Astrocyte of the spinal cord (primary cell): ENCODE results near the gene PSMB7.

Source experiments
- DNase-seq: peaks from one replicate; pipeline ENCODE4 v3.0.0; 2011; ENCODE audit warnings: low read depth, low spot score
- H3K4me3 ChIP-seq: 2 replicates; pipeline ENCODE4 v1.5.1; 2011; ENCODE audit warnings: low read depth, mild to moderate bottlenecking, low read length, moderate library complexity
- in situ Hi-C: cut with HindIII; loops from 2 replicates; pipeline ENCODE4 v1.10.0; 2017; ENCODE audit warnings: low sequenced_read_pairs
- TF ChIP-seq, protein P1 (sequence below): IDR thresholded peaks from 2 replicates; pipeline ENCODE4 v1.5.1; 2012; ENCODE audit warnings: low read depth, mild to moderate bottlenecking, low read length, inconsistent platforms

The PSMB7 gene

DNA sequence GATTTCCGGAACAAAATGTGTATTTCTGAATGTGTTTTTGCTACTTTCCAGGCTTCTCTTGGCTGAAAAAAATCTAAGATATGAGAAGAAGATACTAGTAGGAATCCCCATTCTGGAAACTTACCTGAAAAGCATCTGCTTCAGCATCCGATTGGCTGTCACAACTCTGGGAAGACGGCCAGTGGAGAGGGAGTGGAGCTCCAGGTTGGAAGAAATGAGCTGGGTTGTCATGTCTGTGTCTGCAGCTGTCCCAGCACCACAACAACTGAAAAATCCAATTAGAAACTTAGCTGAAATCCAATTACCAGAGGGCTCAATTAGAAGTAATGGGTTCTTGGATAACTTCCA, 3.0 kb downstream of the PSMB7 start:
- in situ Hi-C loops: no loop called here
- TF ChIP-seq, protein P1, sequence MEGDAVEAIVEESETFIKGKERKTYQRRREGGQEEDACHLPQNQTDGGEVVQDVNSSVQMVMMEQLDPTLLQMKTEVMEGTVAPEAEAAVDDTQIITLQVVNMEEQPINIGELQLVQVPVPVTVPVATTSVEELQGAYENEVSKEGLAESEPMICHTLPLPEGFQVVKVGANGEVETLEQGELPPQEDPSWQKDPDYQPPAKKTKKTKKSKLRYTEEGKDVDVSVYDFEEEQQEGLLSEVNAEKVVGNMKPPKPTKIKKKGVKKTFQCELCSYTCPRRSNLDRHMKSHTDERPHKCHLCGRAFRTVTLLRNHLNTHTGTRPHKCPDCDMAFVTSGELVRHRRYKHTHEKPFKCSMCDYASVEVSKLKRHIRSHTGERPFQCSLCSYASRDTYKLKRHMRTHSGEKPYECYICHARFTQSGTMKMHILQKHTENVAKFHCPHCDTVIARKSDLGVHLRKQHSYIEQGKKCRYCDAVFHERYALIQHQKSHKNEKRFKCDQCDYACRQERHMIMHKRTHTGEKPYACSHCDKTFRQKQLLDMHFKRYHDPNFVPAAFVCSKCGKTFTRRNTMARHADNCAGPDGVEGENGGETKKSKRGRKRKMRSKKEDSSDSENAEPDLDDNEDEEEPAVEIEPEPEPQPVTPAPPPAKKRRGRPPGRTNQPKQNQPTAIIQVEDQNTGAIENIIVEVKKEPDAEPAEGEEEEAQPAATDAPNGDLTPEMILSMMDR: no peak
- no peak overlapping the region for H3K4me3 ChIP-seq
- DNase-seq: no peak

DNA sequence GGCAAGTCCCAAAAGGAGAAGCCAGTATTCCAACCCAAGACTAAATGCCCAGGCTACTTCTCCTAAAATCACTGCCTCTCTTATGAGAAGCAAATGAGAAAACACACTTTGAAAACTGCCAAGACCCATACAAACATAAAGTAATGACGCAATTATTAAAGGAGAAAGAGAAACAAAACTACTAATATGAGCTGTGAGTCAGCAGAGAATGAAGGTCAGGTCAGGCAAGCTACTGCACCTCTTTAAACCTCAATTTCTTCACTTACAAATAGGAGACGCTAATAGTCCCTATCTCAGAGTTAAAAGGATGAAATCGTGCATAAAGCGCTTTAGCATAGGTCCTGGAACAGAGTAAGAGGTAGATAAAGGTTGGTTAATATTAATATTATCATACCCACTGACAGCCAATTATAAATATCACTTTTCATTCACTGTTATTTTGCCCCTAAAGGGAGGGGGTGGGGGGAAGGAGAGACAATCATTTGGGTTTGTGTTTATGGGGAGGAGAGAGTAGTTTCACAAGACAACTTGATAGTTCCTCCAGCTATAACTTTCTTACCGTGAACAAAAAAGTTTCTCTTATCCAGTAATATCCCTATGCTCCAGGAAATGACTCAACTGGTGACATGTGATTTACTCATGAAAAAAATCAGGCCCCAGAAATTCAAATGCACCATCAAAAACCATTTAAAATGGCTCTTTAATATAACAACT, 3.6 kb downstream of the PSMB7 start:
- TF ChIP-seq, protein P1: no peak
- no peak overlapping the region for H3K4me3 ChIP-seq
- in situ Hi-C loops: no loop called here
- DNase-seq: peak; percentile 76

DNA sequence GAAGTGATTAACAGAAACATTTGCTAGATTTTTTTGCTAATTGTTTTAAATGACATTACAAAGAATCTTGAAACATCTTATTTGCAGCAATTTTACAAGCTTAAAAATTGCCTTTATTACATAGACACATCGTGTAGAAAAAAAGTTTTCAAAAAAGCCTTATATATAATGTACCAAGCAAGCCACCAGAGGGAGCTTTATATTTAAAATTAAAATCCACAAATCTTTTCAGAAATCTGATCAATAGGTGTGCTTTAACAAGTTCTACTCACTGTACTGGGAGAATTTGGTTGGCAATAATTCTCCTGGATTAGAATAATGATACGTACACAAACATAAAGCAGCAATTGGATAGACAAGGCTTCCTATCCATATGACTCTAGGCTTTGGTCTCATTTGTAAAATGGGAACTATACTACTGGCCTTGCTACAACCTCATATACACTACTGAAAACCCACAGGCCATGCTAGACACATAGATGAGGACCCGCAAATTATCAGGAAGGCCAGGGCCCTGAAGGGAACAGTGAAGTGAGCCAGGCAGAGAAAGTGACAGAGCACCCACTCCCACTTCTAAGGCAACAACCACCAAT, 4.8 kb downstream of the PSMB7 start:
- H3K4me3 ChIP-seq: no peak overlapping the region
- in situ Hi-C loops: no loop called here
- peak; percentile 33 for DNase-seq
- TF ChIP-seq, protein P1: no peak

DNA sequence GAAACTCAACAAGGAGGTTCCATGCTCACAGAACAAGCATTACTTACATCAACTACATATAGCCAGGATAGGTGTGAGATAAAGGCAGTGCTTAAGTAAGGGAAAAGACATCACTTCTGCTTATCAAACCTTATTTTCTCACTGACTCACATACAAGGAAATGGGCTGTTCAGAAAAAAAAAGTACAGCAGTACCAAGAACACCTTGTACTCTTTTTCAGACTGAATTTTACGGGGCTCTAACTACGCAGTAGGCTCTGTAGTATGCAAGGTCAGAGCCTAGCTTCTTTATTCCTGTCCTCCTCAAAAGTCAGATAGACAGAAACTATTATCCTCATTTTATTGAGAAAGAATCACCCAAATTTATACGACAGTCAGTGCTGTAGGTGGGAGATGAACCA, 5.8 kb downstream of the PSMB7 start:
- in situ Hi-C loops: no loop called here
- TF ChIP-seq, protein P1: no peak
- no peak for DNase-seq
- no peak overlapping the region for H3K4me3 ChIP-seq

DNA sequence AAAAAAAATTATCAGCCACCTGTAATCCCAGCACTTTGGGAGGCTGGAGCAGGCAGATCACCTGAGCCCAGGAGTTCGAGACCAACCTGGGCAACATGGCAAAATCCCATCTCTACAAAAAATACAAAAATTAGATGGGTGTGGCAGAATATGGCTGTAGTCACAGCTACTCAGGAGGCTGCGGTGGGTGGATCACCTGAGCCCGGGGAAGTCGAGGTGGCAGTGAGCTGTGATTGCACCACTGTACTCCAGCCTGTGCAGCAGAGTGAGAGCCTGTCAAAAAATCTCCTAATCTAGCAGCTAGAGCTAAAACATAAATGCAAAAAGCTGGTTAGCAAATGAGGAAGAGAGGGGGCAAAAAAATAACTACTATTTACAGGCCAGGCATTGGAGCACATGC, 12.0 kb downstream of the PSMB7 start:
- in situ Hi-C loops: no loop called here
- TF ChIP-seq, protein P1: no peak
- DNase-seq: no peak
- no peak overlapping the region for H3K4me3 ChIP-seq

DNA sequence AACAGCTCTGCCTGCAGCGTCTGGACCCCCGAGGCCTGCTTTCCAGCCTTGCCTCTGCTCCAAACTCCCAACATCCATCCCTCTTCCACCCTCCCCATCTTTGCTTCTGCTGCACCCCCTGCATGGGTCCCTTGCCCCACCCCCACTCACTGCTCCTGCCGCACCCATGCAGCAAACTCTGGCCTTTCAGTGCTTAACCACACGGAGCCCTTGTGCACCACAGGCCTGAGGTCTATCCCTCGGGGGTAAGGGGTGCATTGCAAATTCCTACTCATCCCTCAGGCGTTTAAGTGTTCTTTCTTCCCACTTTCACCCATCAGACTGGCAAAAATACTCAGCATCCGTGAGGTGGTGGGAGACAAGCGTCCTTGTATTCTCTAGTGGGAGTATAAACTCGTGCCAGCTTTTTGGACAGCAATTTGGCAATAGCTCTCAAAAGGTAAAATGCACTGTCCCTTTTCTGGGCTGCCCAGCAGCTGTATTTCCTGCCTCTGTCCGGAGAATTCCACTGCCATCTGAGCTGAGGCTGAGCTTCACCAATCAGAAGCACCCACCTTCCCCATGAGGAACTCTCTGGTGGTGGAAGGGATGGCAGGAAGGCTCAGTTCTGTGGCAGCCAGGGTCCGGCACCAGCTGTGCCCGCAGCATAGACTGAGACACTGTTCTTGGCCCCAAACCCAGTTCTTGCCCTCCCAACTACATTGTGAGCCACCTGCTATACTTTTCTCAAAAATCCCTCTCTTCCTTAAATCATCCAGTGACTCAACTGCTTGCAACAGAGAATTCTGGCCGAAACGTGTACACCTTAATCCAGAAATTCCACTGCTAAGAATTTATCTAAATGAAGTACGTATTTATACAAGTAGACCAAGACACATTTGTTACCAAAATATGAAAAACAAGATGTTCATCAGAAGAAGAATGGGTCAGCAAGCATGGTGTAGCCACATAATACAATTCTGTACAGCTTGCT, 15.0 kb downstream of the PSMB7 start:
- no peak overlapping the region for H3K4me3 ChIP-seq
- TF ChIP-seq, protein P1: no peak
- in situ Hi-C loops: no loop called here
- DNase-seq: no peak
